ENCODE data around the gene WWOX. TPM values are rescaled to one million over a fixed set of nuclear protein-coding genes. Genes with fewer than 3 reads are reported as not detected.

The WWOX gene
- polyA plus RNA-seq, 3 donors = 36.2 to 37.9 (median 36.7) TPM

GRCh38 chr16:79124016-79124756 lies 1024.7 kb downstream of the WWOX start:
- no peak for DNase-seq (ENCODE audit: extremely low read depth in 1 of 11, low read depth in 9 of 11, low spot score in 4 of 11)

- no peak for DNase-seq (ENCODE audit: extremely low read depth in 1 of 11, low read depth in 9 of 11, low spot score in 4 of 11)
Measured at GRCh38 chr16:79127766-79128165, 1028.3 kb downstream of the WWOX start.

- DNase-seq (ENCODE audit: extremely low read depth in 1 of 11, low read depth in 9 of 11, low spot score in 4 of 11) = no peak
Measured at GRCh38 chr16:79128706-79129105, 1029.3 kb downstream of the WWOX start.

GRCh38 chr16:79130616-79131015 lies 1031.2 kb downstream of the WWOX start:
- no peak for DNase-seq (ENCODE audit: extremely low read depth in 1 of 11, low read depth in 9 of 11, low spot score in 4 of 11)

- no peak for DNase-seq (ENCODE audit: extremely low read depth in 1 of 11, low read depth in 9 of 11, low spot score in 4 of 11)
Measured at GRCh38 chr16:79131321-79132075, 1032.0 kb downstream of the WWOX start.

GRCh38 chr16:79132701-79133100 lies 1033.2 kb downstream of the WWOX start:
- DNase-seq (ENCODE audit: extremely low read depth in 1 of 11, low read depth in 9 of 11, low spot score in 4 of 11) = peak; percentile 41 to 81 (median 67)

GRCh38 chr16:79134300-79134699 lies 1034.8 kb downstream of the WWOX start:
- DNase-seq (ENCODE audit: extremely low read depth in 1 of 11, low read depth in 9 of 11, low spot score in 4 of 11) = no peak

- no peak for DNase-seq (ENCODE audit: extremely low read depth in 1 of 11, low read depth in 9 of 11, low spot score in 4 of 11)
Measured at GRCh38 chr16:79136955-79137354, 1037.5 kb downstream of the WWOX start.

GRCh38 chr16:79137426-79137939 lies 1038.0 kb downstream of the WWOX start:
- no peak for DNase-seq (ENCODE audit: extremely low read depth in 1 of 11, low read depth in 9 of 11, low spot score in 4 of 11)

- DNase-seq (ENCODE audit: extremely low read depth in 1 of 11, low read depth in 9 of 11, low spot score in 4 of 11) = no peak
Measured at GRCh38 chr16:79139799-79140198, 1040.3 kb downstream of the WWOX start.

GRCh38 chr16:79143026-79143425 lies 1043.6 kb downstream of the WWOX start:
- no peak for DNase-seq (ENCODE audit: extremely low read depth in 1 of 11, low read depth in 9 of 11, low spot score in 4 of 11)

GRCh38 chr16:79150151-79150550 lies 1050.7 kb downstream of the WWOX start:
- no peak for DNase-seq (ENCODE audit: extremely low read depth in 1 of 11, low read depth in 9 of 11, low spot score in 4 of 11)

- no peak for DNase-seq (ENCODE audit: extremely low read depth in 1 of 11, low read depth in 9 of 11, low spot score in 4 of 11)
Measured at GRCh38 chr16:79150632-79151310, 1051.3 kb downstream of the WWOX start.

- DNase-seq (ENCODE audit: extremely low read depth in 1 of 11, low read depth in 9 of 11, low spot score in 4 of 11) = no peak
Measured at GRCh38 chr16:79154086-79154485, 1054.6 kb downstream of the WWOX start.

- no peak for DNase-seq (ENCODE audit: extremely low read depth in 1 of 11, low read depth in 9 of 11, low spot score in 4 of 11)
Measured at GRCh38 chr16:79155471-79155870, 1056.0 kb downstream of the WWOX start.

GRCh38 chr16:79155904-79156303 lies 1056.5 kb downstream of the WWOX start:
- DNase-seq (ENCODE audit: extremely low read depth in 1 of 11, low read depth in 9 of 11, low spot score in 4 of 11) = no peak

GRCh38 chr16:79156761-79157160 lies 1057.3 kb downstream of the WWOX start:
- DNase-seq (ENCODE audit: extremely low read depth in 1 of 11, low read depth in 9 of 11, low spot score in 4 of 11) = no peak

- no peak for DNase-seq (ENCODE audit: extremely low read depth in 1 of 11, low read depth in 9 of 11, low spot score in 4 of 11)
Measured at GRCh38 chr16:79158337-79158736, 1058.9 kb downstream of the WWOX start.

- no peak for DNase-seq (ENCODE audit: extremely low read depth in 1 of 11, low read depth in 9 of 11, low spot score in 4 of 11)
Measured at GRCh38 chr16:79159261-79160049, 1060.0 kb downstream of the WWOX start.
